ENCODE data around the gene FADS3.

GRCh38 chr11:61874377-61874809 is 17.0 kb downstream of the FADS3 start:
- no peak for TF ChIP-seq POLR2A (IDR thresholded peaks at IDR 0.05)
- TF ChIP-seq, protein P1, sequence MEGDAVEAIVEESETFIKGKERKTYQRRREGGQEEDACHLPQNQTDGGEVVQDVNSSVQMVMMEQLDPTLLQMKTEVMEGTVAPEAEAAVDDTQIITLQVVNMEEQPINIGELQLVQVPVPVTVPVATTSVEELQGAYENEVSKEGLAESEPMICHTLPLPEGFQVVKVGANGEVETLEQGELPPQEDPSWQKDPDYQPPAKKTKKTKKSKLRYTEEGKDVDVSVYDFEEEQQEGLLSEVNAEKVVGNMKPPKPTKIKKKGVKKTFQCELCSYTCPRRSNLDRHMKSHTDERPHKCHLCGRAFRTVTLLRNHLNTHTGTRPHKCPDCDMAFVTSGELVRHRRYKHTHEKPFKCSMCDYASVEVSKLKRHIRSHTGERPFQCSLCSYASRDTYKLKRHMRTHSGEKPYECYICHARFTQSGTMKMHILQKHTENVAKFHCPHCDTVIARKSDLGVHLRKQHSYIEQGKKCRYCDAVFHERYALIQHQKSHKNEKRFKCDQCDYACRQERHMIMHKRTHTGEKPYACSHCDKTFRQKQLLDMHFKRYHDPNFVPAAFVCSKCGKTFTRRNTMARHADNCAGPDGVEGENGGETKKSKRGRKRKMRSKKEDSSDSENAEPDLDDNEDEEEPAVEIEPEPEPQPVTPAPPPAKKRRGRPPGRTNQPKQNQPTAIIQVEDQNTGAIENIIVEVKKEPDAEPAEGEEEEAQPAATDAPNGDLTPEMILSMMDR (IDR thresholded peaks at IDR 0.05), result no peak

Measured in ovary (tissue), 3 donors.